A204.1 (cell line): ENCODE measurements around the gene MTRF1L.
A peak's percentile ranks its signal among the peaks of the same experiment; 100 is the strongest.
"Not testable (repeated sequence)": the region's sequence is repeated elsewhere in the genome, so short reads cannot be mapped to it uniquely, and the experiment has no call there.

Experiments
- FAIRE-seq: peaks from 2 replicates; lab custom pipeline; 2012; peaks lifted over from hg19 to GRCh38; lab: Jason Lieb, UNC

The MTRF1L gene

DNA sequence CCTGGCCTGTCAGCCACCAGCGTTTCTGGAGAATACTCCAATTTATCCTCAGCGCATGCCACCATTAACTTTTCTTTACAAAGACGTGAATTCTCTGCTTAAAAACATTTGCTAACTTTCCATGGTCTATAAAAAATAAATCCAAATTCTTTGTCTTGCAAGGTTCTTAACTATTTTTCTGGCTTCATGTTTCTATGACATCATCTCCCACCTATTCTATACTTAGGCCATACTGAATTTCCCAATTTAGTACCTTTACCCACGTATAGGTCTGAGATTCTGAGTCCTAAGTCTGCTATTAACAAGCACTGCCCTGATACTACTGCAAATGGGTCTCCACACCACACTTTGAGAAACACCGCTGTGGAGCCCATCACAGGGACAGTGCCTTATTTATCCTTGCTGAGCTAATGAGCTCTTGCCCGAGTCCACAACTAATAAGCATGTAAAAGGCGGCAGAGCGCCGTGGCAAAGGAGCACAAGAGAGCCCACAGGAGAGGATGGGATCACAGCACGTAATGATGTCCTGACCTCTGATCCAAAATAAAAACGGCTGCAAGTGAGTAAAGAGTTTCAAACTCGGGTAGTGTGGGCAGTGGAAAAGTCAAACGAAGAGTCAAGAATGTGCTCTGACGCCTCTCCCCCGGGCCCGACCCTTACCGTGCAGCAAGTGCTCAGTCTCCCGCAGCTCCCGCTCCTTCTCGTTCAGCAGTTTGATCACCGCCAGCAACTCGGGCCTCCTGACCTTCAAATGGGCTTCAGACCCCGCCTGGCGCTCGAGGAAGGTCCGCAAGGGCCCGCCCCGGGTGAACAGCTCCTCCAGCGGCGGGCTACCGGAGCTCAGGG lies 519 bp downstream of the MTRF1L start:
- FAIRE-seq: no peak

DNA sequence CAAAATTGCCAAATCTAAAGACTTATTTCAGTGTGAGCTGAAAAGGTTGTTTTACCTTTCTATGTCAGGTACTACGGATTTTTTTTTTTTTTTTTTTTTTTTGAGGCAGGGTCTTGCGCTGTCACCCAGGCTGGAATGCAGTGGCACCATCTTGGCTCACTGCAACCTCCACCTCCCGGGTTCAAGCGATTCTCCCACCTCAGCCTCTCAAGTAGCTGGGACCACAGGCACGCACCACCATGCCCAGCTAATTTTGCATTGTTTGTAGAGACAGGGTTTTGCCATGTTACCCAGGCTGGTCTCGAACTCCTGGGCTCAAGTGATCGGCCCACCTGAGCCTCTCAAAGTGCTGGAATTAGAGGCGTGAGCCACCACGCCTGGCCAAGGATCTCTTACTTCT lies 1.7 kb downstream of the MTRF1L start:
- FAIRE-seq: not testable (repeated sequence)

DNA sequence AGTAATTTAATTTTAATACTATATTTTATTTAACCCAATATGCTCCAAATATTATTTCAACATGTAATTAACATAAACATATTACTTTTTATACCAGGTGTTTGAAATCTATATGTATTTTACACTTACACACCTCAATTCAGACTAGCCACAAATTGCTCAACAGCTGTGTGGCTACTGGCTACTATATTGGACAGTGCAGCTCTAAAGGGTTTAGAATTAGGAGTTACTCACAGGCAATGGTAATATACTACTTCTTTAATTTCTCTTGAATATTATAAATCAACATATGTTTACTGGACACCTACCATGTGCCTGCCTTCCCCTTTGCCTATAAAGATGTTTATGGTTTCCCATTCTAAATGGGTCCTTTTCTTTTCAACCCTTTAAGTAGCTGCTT lies 2.3 kb downstream of the MTRF1L start:
- FAIRE-seq: no peak

DNA sequence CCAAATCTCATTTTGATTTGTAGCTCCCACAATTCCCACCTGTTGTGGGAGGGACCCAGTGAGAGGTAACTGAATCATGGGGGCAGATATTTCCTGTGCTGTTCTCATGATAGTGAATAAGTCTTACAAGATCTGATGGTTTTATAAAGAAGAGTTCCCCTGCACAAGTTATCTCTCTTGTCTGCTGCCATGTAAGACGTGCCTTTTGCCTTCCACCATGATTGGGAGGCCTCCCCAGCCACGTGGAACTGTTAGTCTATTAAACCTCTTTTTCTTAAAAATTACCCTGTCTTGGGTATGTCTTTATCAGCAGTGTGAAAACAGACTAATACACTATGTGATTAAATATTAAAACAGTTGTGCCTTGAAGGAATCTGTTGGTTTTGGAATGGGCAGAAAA lies 3.0 kb downstream of the MTRF1L start:
- FAIRE-seq: not testable (repeated sequence)

DNA sequence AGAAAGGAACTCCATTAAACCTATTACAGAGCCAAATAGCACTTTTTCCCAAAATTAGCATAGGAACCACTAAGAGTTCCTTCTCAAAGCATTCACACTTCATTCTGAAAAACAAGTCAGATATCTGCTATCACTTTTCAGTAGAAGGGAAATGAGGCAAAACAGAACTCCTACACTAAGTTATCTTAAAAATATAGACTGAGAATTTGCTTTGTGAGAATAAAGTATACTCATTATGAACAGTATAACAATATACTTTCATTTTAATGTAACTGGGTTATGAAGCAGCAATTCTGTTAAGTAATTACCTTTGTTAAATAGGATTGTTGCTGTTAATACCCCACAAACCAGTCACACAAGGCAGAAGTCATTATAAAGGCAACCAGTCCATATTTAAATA lies 8.7 kb downstream of the MTRF1L start:
- no peak for FAIRE-seq

DNA sequence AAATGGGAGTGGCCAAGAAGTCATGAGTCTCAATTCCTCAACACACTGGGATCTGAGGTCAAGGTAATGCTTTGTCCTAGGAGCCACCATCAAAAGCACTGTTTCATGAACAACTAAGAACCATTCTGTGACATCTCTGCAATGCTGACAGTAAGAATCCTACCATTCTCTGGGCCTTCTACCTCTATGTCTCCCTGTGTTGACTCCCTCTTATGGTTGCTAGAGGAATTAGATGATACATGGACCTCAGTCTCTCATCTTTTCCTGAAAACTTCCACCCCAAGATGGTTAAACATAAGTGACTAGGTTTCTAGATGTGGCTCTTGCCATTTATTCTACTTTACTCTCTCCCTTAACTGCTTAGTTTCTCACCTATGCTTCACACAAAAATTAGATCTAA lies 9.1 kb downstream of the MTRF1L start:
- no peak for FAIRE-seq

DNA sequence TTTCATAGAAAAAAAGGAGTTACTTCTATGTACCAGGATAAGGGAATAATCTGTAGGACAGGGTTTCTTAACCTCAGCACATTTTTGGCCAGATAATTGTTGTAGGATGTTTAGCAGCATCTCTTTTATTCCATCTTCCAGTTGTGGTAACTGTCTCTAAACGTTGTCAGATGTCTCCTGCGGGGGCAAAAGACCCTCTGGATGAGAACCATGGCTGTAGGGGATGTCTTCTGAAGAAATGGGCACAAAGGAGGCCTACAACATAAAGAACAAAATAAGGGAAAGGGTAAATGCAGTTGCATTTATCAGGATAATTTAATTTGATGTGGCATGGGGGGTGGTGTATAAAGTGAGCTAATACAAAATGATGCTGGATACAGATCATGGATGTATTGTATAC lies 15.5 kb downstream of the MTRF1L start:
- FAIRE-seq: no peak

DNA sequence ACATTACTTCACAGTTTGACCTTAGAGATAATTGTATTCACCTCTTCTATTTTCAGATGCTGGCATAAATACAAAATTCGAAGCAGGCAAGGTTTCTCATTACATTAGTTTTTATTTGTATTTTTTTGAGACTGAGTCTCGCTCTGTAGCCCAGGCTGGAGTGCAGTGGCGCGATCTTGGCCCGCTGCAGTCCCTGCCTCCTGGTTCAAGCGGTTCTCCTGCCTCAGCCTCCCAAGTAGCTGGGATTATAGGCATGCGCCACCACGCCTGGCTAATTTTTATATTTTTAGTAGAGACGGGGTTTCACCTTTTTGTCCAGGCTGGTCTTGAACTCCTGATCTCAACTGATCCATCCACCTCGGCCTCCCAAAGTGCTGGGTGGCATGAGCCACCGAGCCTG lies 17.2 kb downstream of the MTRF1L start:
- not testable (repeated sequence) for FAIRE-seq

DNA sequence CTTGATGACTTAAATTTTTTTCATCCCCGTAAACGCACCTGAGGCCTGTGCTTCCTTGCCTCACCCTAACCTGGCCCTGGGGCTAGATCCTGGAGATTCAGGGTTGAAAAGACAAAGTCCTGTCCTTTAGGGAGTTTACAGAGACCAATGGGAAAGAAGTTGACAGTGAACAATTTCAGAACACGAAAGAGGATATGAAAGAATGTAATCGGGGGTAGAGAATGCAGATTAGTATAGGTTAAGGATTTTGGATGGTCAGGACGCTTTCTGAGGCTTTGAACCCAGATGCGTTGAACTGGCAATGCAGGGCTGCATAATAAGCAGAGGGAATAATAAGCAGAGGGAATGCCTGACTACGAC lies 18.0 kb downstream of the MTRF1L start:
- no peak for FAIRE-seq

DNA sequence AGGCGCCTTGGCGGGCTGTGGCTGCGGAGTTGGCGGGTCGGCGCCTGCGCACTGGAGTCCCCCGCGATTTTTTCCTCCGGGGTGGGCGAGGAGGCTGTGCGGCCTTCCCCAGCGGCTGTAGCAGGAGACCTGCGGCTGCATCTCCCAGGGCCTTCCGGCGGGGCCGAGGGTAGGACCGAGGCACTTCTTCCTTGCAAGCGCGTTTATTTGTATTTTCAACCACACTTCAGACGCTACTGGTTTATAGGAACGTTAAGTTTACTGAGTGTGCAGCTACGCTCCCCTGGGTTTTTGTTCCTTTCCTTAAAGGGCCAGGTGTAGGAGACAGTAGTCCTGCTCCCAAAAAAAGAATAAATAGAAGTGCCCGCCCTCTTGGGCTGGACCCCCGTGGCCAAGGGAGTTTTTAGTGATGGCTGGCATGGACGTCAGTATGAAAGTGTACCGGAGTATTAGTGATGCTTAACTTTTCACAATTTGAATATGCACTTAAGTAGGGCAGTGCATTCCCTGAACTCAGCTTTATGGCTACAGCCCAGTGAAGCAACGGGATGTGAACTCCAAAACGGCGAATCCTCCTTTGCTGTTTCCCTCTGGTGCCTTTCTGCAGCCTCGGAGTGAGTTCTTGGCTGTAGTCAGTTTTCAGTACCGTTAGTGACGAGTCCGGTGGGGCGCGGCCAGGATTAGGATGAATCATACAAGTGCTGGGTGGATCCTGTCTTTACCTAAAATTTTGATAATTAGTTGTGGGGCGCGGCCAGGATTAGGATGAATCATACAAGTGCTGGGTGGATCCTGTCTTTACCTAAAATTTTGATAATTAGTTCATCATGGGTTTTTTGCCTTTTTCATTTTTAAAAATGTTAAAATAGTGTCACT lies 18.6 kb downstream of the MTRF1L start:
- peak; percentile 88 for FAIRE-seq

DNA sequence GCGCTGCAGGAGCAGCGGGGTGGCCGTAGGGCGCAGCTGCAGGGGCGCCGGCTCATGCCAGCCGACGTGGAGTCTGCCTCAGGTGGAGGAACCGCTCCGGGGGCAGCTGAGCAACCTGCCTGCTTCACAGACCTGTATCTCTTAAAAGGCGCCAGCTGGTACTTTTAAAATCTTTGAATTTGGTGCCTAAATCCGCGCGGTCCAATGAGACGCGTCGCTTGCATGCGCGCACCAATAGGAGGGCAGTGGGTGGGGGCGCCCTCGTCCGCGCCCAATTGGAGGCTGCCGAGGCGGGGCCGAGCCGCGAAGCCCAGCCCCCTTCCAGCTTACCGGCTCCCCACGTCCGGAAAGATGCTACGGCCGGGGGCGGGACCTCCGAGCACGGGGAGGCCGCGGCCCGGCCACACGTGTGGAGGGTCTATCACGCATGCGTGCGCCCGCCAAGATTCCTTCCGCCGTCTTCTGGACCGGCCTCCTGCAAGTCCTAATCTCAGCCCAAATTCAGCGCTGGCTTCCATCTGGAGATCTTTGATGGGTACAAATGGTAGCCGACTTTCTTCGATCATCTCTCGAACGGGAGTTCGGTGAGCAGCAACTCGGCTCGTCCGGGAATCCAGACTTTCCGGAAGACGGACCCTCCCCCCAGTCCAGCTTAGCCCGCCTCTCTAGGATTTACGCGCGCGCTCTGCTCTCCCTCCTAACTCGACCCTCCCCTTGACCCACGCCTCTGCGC lies 19.4 kb downstream of the MTRF1L start, which contains the start of gene FBXO5:
FBXO5 (minus strand) TSS at position 138 of the 733 bp plus-strand sequence; CDS start at position 56, 82 bp downstream.
- peak; percentile 89 for FAIRE-seq

DNA sequence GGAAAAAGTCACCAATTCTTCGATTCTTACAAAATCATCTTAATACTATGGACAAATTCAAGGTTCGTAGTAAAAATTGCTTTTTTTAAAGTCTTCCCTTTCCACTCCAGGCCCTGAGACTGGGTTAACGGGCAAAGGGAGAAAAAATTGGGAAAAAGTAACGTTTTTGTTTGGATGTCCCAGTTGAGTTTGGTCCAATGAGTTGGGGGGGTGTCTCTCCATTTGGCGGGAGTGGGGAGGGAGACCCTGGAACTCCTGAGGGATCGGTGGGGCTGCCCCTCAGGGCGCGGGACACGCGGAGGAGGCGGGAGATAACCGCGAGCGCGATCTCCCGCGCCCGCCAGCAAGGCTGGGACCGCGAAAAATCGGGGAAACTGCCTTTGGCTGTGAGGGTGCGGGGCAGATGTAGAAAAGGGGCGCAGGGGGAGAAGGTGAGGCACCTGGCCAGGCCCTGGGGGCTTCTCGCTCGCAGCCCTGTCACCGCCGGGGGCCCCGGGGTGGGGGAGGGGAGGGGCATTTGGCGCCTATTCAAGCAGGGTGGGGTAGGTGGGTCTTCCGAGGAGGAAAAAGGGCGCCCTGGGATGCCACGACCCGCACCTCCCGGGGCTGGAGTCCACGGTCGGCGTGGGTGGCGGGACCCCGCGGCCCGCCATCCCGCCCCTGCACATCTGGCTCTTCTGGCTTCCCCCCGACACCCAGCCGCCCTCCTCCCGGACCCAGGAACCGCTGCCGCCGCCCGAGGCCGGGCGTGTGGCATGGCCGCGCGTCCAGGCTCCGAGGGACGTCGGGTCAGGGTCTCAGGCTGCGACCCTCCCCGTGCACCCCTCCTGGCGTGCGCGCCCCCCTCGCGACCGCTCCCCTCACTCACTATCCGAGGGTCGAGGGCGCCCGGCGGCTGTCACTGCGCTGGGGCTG lies 20.3 kb downstream of the MTRF1L start:
- no peak for FAIRE-seq

DNA sequence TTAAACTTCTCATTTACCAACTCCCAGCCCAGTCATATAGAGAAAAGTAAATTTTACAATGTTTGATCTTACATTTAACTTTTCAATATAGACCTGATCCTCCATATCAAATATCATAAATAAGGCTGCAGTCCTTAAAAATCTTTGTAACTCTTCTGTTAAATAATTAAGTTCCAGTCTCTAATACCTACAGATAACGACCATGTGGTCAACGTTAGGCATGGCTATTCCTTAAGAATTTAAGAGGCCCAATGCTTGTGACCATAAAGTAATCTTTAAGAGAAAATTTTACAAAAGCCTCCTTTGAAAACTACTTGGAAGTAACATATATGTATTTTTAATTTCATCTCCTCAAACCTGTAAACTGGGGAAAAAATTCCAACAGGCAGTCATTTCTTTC lies 21.3 kb downstream of the MTRF1L start:
- no peak for FAIRE-seq

DNA sequence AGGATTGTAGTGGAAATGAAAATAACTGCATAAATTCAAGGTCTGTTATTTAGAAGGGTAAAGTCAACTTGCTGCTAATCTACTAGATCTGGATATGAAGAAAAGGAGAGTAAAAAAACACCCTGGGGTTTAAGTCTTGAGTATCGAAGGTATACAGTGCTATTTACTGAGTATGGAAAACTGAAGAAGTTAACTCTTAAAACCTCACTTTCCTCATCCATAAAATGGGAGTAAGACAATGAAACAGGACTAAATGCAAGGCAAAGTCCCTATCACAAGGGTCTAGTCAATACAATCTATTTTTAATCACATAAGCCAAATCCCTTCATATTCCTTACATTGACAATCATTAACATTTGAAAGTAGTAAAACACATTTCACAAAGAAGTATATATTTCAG lies 21.9 kb downstream of the MTRF1L start:
- no peak for FAIRE-seq

DNA sequence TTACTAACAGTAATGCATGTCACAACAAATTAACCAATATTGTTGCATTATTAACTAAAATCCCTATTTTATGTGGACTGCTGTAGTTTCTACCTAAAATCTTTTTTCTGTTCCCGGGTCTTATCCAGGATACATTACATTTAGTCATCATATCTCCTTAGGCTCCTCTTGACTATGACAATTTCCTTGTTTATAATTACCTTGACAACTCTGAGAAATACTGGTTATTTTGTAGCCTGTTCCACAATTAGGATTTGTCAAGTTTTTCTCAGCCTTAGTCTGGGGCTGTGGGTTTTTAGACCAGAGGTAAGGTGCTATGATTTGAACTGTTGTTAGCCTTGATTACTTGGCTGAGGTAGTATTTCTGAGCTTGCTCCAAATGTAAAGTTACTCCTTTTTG lies 23.4 kb downstream of the MTRF1L start:
- FAIRE-seq: no peak

DNA sequence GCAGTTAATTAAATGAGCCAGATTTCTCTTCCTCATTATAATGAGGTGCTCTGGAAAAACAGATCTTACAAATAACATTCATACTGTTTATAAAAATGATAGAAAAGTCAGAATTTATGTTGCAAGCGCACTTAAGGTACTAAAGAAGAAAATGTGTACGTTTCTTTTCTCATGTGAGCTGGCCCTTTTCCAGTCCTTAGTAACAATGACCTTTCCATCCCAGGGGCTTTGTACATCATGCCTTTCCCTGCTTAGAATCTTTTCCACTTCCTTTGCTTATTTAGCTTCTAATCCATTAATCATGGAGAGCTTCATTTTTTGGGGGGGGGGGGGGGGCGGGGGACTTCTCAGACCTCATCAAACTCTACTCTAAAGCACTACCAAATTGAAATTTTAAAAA lies 24.5 kb downstream of the MTRF1L start:
- no peak for FAIRE-seq

DNA sequence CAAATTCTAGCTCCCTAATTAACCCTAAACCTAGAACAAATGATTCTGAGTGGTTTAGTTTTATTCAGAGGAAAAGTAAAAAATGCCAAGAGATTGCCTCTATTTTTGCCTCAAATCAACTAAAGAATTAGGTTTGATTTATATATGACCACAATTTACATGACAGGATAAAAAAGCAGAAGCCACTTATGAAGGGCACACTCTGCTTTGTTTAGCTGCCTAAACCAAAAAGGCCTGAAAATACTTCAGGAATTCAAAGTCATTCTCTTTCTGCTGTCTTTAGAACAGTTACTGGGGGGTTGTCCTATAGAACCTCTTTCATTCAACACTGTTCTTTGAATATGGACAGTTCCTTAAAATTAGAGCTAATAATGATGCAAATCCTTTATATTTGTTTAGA lies 25.0 kb downstream of the MTRF1L start:
- FAIRE-seq: no peak

DNA sequence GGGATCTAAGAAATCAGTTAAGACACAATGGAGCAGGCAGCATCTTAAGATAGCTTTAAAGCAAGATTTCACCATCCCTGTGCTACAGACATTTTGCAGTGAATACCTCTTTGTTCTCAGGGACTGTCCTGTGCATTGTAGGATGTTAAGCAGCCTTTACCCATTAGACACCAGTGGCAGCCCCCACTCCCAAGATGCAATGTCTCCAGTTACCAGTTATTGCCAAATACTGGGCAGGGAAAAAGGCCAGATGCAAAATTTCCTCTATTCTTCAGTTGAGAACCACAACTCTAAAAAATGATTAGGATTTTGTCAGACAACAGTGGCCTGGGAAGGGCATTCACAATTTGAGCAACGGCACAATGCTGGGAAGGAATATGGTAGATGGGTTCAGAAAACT lies 25.8 kb downstream of the MTRF1L start:
- no peak for FAIRE-seq

DNA sequence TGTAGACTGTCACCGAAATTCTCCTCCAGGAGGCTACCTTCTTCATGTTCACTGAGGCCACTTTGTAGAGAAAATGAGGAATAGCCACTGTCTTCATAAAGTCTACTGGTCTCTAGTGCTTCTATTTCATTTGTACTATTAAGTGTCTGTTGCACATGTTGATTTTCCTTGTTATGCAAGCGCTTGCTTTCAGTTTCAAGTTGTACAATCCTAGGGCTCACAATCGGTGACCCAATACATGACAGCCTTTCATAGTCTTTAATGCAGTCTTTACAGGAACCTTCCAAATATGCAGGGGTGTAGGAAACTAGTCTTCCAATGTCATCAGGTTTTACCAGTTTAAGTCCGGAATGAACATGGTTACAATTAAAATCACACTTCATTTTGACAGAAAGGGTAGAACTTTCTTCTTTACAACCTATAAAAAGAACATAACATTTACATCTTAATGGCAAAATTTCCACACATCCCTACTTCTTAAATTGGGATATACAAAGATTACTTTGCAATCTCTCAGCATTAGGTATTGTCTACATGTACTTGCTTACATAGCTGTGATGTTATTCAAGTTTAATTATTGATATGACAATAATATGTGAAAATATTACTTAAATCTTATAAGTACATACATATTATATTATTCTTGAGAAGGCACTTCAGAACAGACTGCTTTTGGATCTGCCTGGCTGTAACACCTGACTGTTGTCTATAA lies 27.1 kb downstream of the MTRF1L start:
- no peak for FAIRE-seq

DNA sequence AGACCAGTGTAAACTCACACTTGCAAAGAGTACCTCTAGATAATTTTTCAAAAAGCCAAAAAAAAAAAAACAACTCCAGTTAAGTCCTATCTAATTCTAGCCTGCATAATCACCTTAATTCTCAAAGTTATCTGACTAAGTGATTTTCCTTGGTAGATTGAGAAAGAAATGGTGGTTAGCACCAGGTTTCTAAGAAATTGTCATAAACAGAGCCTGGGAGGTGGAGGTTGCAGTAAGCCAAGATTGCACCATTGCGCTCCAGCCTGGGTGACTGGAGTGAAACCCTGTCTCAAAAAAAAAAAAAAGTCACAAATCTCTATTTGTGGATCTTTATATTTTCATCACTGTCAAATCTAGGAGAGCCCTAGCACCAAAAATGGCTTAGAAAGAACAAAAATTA lies 28.6 kb downstream of the MTRF1L start:
- no peak for FAIRE-seq
